ENCODE data around the gene FN1. TPM values are rescaled to one million over a fixed set of nuclear protein-coding genes. Genes with fewer than 3 reads are reported as not detected.

FN1 gene
- total RNA-seq, 1 donor from 2014 or later = 52.0 TPM

DNA sequence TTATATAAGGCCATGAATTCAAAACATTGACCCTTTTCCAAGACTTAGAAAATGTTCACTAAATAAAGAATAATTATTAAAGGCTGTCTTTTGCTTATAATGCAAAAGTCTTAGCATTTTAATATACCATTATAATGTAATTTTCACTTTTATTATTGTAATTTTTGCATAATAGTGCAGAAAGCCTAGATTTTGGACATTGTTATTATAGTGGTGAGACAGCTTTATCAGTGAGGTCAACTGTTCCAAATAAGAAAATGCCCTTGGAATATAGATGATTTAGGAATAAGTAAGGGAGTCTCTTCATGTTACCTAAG lies 67.4 kb downstream of the FN1 start:
- no peak overlapping the region for H3K4me2 ChIP-seq
- no peaks in the 10 kb centered on the region for H3K9me3 ChIP-seq (ENCODE audit: low read depth)
- no peaks in the 10 kb centered on the region for H4K20me1 ChIP-seq (ENCODE audit: low read depth)
- Mint-ChIP-seq H3K4me1 (no peaks in the 10 kb centered on the region), H3K9me3 (no peaks in the 10 kb centered on the region), H3K36me3 (peaks cover 37% of the 10 kb centered on the region), H3K27me3 (ENCODE audit: insufficient read depth, low read depth) (no peaks in the 10 kb centered on the region), H3K27ac (no peak overlapping the region), H3K4me3 (no peak overlapping the region)
- H3F3A ChIP-seq (ENCODE audit: low read depth) = no peaks in the 10 kb centered on the region
- no peak overlapping the region for H3K9ac ChIP-seq
- H2AFZ ChIP-seq (replicated peaks) = no peak overlapping the region
- no peaks in the 10 kb centered on the region for H3K36me3 ChIP-seq
- H3K4me1 ChIP-seq = no peaks in the 10 kb centered on the region
- no peak for DNase-seq (ENCODE audit: low spot score)
- TF ChIP-seq, protein P1, sequence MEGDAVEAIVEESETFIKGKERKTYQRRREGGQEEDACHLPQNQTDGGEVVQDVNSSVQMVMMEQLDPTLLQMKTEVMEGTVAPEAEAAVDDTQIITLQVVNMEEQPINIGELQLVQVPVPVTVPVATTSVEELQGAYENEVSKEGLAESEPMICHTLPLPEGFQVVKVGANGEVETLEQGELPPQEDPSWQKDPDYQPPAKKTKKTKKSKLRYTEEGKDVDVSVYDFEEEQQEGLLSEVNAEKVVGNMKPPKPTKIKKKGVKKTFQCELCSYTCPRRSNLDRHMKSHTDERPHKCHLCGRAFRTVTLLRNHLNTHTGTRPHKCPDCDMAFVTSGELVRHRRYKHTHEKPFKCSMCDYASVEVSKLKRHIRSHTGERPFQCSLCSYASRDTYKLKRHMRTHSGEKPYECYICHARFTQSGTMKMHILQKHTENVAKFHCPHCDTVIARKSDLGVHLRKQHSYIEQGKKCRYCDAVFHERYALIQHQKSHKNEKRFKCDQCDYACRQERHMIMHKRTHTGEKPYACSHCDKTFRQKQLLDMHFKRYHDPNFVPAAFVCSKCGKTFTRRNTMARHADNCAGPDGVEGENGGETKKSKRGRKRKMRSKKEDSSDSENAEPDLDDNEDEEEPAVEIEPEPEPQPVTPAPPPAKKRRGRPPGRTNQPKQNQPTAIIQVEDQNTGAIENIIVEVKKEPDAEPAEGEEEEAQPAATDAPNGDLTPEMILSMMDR (IDR thresholded peaks at IDR 0.05) = no peak
- no peak for TF ChIP-seq EZH2 (IDR thresholded peaks at IDR 0.05)
- no peak for TF ChIP-seq EZH2phosphoT487 (IDR thresholded peaks at IDR 0.05)
- H3K79me2 ChIP-seq (ENCODE audit: low read depth) = no peaks in the 10 kb centered on the region
- no peaks in the 10 kb centered on the region for H3K27me3 ChIP-seq
- no peak overlapping the region for H3K4me3 ChIP-seq
- no peak overlapping the region for H3K27ac ChIP-seq

DNA sequence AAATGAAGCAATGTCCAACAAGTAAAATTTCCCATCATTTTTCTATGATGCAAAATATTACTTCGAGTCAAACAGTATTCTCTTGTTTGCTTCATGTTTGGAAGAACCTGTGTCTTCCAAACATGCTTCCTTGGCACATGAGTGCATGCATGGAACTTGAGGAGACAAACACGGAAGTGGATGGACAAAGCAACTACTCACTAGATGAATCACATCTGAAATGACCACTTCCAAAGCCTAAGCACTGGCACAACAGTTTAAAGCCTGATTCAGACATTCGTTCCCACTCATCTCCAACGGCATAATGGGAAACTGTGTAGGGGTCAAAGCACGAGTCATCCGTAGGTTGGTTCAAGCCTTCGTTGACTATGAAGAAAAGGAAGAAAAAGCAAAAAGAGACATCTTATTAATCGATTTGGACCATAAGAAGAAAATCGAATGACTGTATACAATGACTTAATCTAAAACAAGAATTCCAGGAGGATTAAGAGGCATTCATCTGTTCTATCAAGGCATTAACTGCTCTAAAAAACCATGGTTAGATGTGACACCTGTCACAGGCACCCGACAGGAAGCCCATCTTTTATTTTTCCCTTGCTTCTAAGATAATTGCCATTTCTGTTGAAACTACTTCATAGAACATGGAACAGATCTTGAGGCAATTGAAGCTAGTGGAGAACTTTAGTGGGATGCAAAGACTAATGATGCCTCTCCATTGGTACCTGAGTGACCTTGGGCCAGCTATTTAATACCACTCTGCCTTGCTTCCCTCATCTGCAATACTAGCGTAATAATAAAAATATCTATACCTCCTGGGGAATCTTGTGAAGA lies 68.0 kb downstream of the FN1 start:
- no peak for DNase-seq (ENCODE audit: low spot score)
- no peak overlapping the region for H3K4me3 Mint-ChIP-seq
- Histone ChIP-seq H3K9ac (no peak overlapping the region), H3K4me3 (no peak overlapping the region), H3K79me2 (ENCODE audit: low read depth) (no peaks in the 10 kb centered on the region), H4K20me1 (ENCODE audit: low read depth) (no peaks in the 10 kb centered on the region), H3K36me3 (no peaks in the 10 kb centered on the region), H3K4me2 (no peak overlapping the region), H3F3A (ENCODE audit: low read depth) (no peaks in the 10 kb centered on the region), H3K4me1 (no peaks in the 10 kb centered on the region), H3K9me3 (ENCODE audit: low read depth) (no peaks in the 10 kb centered on the region), H3K27me3 (no peaks in the 10 kb centered on the region), H2AFZ (replicated peaks) (no peak overlapping the region), H3K27ac (no peak overlapping the region)
- peaks cover 42% of the 10 kb centered on the region for H3K36me3 Mint-ChIP-seq
- H3K9me3 Mint-ChIP-seq = no peaks in the 10 kb centered on the region
- no peak for TF ChIP-seq EZH2phosphoT487 (IDR thresholded peaks at IDR 0.05)
- TF ChIP-seq EZH2 (IDR thresholded peaks at IDR 0.05) = no peak
- TF ChIP-seq, protein P1 (IDR thresholded peaks at IDR 0.05) = no peak
- H3K27me3 Mint-ChIP-seq (ENCODE audit: insufficient read depth, low read depth) = no peaks in the 10 kb centered on the region
- H3K4me1 Mint-ChIP-seq = no peaks in the 10 kb centered on the region
- H3K27ac Mint-ChIP-seq = no peak overlapping the region

DNA sequence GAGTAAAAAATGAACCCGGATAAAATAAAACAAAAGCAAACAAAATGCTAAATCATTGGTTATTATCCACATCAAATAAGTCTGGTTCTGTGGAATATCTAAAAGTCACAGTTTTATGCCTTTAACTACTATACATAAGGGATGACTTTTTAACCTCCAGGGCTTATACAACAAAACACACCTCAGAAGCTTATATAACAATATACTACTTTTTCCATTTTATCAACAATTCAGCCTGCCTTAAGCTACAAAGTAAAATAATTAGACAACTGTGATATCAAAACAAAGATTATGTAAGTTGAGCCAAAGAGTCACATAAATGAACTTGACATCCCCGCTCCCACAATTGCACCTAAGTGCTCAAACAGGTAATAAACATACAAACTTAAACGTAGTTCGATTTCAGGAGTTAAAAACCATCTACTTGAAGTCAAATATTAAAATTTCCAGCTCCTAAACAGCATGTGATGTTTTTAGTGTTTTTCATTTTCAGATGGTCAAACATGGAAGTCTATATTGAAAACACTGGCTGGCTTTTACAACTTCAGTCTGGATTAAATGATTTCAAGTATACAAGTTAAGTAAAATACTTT lies 69.3 kb downstream of the FN1 start:
- no peak overlapping the region for H3K4me2 ChIP-seq
- H3K4me3 ChIP-seq = no peak overlapping the region
- no peak for DNase-seq (ENCODE audit: low spot score)
- H4K20me1 ChIP-seq (ENCODE audit: low read depth) = no peaks in the 10 kb centered on the region
- Mint-ChIP-seq H3K4me1 (no peaks in the 10 kb centered on the region), H3K4me3 (no peak overlapping the region), H3K9me3 (no peaks in the 10 kb centered on the region), H3K36me3 (peaks cover 38% of the 10 kb centered on the region), H3K27ac (no peak overlapping the region), H3K27me3 (ENCODE audit: insufficient read depth, low read depth) (no peaks in the 10 kb centered on the region)
- TF ChIP-seq EZH2phosphoT487 (IDR thresholded peaks at IDR 0.05) (no peak), EZH2 (IDR thresholded peaks at IDR 0.05) (no peak)
- TF ChIP-seq, protein P1 (IDR thresholded peaks at IDR 0.05) = no peak
- no peak overlapping the region for H3K9ac ChIP-seq
- H3K4me1 ChIP-seq = no peaks in the 10 kb centered on the region
- H3F3A ChIP-seq (ENCODE audit: low read depth) = no peaks in the 10 kb centered on the region
- no peaks in the 10 kb centered on the region for H3K27me3 ChIP-seq
- no peaks in the 10 kb centered on the region for H3K79me2 ChIP-seq (ENCODE audit: low read depth)
- no peak overlapping the region for H2AFZ ChIP-seq (replicated peaks)
- H3K9me3 ChIP-seq (ENCODE audit: low read depth) = no peaks in the 10 kb centered on the region
- H3K27ac ChIP-seq = no peak overlapping the region
- no peaks in the 10 kb centered on the region for H3K36me3 ChIP-seq
